Central memory CD8-positive, alpha-beta T cell (primary cell): ENCODE data around the gene LINC01488.

Experiments
- ATAC-seq: fragments of 150-1000 bp; cut with Tn5 transposase; replicated peaks from 2 replicates; pipeline ENCODE4 v1.10.0; 2022; ENCODE audit warnings: mild to moderate bottlenecking, moderate FRiP score, moderate number of reproducible peaks; ENCODE audit not compliant: poor library complexity, severe bottlenecking; ENCODE audit errors: extremely low read depth
- DNase-seq, 2 donors: peaks; one replicate each; pipeline ENCODE4 v3.0.0; 2021; ENCODE audit warnings: low spot score in 2 of 2
- H3K27ac Mint-ChIP-seq: one replicate; pipeline ENCODE4 v1.8.0; 2022; ENCODE audit warnings: low read depth, mild to moderate bottlenecking, moderate library complexity, mixed read lengths
- H3K27me3 Mint-ChIP-seq: one replicate; pipeline ENCODE4 v1.8.0; 2022; ENCODE audit warnings: mixed read lengths
- H3K36me3 Mint-ChIP-seq: one replicate; pipeline ENCODE4 v1.8.0; 2022; ENCODE audit warnings: mild to moderate bottlenecking, moderate library complexity, mixed read lengths; ENCODE audit not compliant: insufficient read depth
- H3K4me1 Mint-ChIP-seq: one replicate; pipeline ENCODE4 v1.8.0; 2022; ENCODE audit warnings: mixed read lengths
- H3K4me3 Mint-ChIP-seq: one replicate; pipeline ENCODE4 v1.8.0; 2022; ENCODE audit warnings: mild to moderate bottlenecking, moderate library complexity, mixed read lengths
- H3K9me3 Mint-ChIP-seq: one replicate; pipeline ENCODE4 v1.8.0; 2022; ENCODE audit warnings: mixed read lengths

Gene LINC01488

DNA sequence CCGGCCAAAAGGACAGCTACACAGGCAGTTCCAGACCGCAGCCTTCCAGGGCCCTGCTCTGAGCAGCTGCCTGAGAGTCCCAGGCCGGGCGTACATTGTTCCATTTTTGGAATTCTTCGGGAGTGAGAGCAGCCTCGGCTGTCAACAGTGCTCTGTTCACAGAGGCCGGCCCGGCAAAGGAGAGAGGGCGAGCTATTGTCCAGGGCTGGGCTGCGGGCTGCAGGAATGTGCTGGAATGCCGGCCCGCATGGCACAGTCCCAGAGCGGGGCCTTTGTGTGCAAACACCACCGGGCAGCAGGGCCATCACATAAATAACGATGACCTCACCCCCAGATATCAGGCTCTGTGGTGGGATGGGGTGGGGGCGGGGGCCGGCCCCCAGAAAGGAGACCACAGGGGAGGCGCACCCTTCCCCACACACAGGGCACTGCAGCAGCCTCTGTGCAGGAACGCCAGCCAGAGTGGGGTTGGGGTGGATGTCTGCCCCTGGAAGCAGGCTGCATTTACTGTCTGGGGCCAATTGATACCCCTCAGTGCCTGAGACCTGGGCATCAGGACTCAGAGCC, 15.8 kb downstream of the LINC01488 start:
- Mint-ChIP-seq H3K27me3 (peaks cover 32% of the 10 kb centered on the region), H3K27ac (no peak overlapping the region), H3K9me3 (no peaks in the 10 kb centered on the region), H3K4me1 (no peaks in the 10 kb centered on the region), H3K4me3 (no peak overlapping the region), H3K36me3 (no peaks in the 10 kb centered on the region)
- ATAC-seq (no peak), DNase-seq (no peak)

DNA sequence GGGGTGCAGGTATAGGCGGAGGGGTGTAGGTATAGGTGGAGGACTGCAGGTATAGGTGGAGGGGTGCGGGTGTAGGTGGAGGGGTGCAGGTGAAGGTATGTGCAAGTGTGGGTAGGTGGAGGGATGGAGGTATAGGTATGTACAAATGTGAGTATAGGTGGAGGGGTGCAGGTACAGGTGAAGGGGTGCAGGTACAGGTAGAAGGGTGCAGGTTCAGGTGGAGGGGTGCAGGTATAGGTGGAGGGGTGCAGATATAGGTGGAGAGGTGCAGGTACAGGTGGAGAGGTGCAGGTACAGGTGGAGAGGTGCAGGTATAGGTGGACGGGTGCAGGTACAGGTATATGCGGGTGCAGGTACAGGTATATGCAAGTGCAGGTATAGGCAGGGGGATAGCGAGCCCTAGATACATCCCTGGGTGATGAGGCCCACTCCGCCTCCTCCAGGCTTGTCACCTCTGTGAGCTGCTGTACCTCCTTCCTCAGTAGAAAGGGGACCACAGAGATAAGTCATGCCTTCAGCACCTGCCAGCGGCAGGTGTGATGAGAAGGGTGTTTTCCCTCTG, 17.2 kb downstream of the LINC01488 start:
- H3K4me3 Mint-ChIP-seq: no peak overlapping the region
- no peaks in the 10 kb centered on the region for H3K36me3 Mint-ChIP-seq
- H3K27ac Mint-ChIP-seq: no peak overlapping the region
- H3K9me3 Mint-ChIP-seq: no peaks in the 10 kb centered on the region
- no peak for DNase-seq
- peaks cover 37% of the 10 kb centered on the region for H3K27me3 Mint-ChIP-seq
- no peaks in the 10 kb centered on the region for H3K4me1 Mint-ChIP-seq
- ATAC-seq: no peak

DNA sequence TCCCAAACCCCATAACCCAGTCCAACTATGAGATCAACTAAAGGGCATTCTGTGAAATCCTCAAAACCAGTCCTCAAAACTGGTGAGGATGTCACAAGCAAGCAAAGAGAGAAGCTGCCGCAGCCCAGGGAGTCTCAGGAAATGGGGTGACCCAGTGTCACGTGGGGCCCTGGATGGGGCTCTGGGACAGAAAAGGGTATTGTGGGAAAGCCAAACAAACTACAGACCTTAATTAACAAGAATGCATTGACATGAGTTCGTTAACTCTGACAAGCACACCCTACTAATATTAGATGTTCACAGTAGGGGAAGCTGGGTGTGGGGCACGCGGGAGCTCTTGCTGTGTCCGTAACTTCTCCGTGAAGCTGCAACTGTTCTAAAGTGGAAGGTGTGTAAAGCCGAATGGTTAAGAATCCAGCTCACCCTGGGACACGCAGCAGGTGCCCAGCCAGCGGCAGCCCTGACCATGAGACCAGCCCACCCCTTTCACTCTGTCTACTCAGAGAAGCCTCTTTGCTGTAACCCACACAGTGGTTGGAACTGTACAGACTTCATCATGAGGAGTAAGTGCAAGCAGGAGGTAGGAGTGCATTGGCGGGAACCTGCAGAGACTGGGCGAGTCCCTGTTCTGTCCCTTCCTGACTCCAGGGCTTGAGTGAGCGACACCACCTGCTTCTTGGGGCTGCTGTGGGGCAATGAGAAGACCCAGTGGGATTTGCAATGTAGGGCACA, 17.9 kb downstream of the LINC01488 start:
- DNase-seq (no peak), ATAC-seq (no peak)
- peaks cover 34% of the 10 kb centered on the region for H3K27me3 Mint-ChIP-seq
- H3K4me1 Mint-ChIP-seq: no peaks in the 10 kb centered on the region
- H3K4me3 Mint-ChIP-seq: no peak overlapping the region
- no peak overlapping the region for H3K27ac Mint-ChIP-seq
- no peaks in the 10 kb centered on the region for H3K9me3 Mint-ChIP-seq
- H3K36me3 Mint-ChIP-seq: no peaks in the 10 kb centered on the region

DNA sequence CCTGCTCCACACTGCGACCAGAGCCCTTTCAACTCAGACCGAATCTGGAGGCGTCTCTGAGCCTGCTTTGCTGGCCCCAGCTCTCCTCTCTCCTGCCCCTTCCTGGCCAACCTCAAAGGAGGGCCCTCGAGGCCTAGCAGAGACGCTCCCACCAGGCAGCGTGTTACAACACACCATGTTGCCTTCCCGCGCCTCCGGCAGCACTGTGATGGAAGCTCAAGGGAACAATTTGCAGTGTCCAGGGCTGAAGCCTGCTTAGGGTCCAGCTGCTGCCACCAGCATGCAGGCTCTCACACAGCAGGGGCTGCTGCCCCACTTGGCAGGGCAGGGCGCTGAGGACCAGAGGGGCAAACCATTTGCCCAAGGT, 18.4 kb downstream of the LINC01488 start:
- Mint-ChIP-seq H3K36me3 (no peaks in the 10 kb centered on the region), H3K27ac (no peak overlapping the region), H3K27me3 (peaks cover 32% of the 10 kb centered on the region), H3K9me3 (no peaks in the 10 kb centered on the region), H3K4me3 (no peak overlapping the region), H3K4me1 (no peaks in the 10 kb centered on the region)
- no peak for DNase-seq
- no peak for ATAC-seq

DNA sequence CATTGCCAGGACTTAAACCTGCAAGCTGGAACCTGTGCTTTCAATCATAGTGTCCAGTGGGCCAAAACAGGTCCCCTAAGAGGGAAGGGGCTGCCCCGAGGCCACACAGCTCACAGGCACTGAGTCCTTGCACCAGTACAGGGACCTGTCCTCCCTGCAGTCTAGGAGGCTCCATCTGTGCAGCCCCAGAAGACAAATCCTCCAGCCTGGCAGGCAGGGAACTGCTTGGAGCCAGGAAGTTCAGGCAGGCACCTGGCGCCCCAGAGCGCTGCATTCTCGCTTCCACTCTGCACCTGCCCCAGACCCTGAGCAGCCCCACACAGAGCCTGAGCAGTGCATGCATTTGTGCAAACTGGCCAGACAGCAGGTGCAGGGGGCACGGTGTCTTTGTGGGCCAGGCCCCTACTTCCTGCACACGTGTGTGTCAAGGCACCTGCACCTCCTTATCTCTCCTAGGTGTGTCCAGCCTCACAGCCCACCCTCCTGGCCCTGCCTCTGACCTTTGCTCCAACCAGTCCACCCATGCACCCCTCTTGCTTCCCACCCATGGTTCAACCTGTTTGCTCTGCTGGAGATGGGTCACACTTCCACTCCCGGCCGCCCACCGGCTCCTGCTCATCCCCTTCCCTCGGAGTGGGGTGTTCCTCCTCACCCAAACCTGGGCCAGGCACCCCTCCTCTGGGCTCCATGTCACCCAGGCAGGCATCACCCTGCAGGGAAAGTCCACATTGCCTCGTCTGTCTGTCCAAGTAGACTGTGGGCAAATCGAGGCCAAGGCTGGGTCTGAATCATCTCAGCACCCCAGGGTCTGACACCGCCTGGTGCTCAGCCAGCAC, 19.0 kb downstream of the LINC01488 start:
- Mint-ChIP-seq H3K4me3 (no peak overlapping the region), H3K27ac (no peak overlapping the region), H3K4me1 (no peaks in the 10 kb centered on the region), H3K27me3 (peaks cover 32% of the 10 kb centered on the region), H3K36me3 (no peaks in the 10 kb centered on the region), H3K9me3 (no peaks in the 10 kb centered on the region)
- no peak for DNase-seq
- ATAC-seq: no peak

DNA sequence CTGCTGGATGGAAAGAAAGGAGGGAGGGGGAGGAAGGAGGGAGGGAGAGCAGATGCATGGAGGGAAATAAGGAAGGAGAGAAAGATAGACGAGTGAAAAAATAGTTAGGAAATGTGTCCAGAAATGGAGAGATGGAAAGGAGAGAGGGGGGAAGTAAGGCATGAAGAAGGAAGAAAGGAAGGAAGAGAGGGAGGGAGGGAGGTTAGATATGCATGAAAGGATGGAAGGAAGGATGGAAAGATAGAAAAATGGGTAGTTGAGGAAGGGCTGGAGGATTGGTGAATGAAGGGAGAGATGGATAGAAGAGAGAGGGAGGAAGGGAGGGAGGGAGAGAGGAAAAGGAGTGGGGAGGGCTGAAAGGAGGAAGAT, 19.6 kb downstream of the LINC01488 start:
- H3K4me3 Mint-ChIP-seq: no peak overlapping the region
- ATAC-seq: no peak
- peaks cover 35% of the 10 kb centered on the region for H3K27me3 Mint-ChIP-seq
- no peak for DNase-seq
- no peak overlapping the region for H3K27ac Mint-ChIP-seq
- no peaks in the 10 kb centered on the region for H3K4me1 Mint-ChIP-seq
- H3K36me3 Mint-ChIP-seq: no peaks in the 10 kb centered on the region
- no peaks in the 10 kb centered on the region for H3K9me3 Mint-ChIP-seq

DNA sequence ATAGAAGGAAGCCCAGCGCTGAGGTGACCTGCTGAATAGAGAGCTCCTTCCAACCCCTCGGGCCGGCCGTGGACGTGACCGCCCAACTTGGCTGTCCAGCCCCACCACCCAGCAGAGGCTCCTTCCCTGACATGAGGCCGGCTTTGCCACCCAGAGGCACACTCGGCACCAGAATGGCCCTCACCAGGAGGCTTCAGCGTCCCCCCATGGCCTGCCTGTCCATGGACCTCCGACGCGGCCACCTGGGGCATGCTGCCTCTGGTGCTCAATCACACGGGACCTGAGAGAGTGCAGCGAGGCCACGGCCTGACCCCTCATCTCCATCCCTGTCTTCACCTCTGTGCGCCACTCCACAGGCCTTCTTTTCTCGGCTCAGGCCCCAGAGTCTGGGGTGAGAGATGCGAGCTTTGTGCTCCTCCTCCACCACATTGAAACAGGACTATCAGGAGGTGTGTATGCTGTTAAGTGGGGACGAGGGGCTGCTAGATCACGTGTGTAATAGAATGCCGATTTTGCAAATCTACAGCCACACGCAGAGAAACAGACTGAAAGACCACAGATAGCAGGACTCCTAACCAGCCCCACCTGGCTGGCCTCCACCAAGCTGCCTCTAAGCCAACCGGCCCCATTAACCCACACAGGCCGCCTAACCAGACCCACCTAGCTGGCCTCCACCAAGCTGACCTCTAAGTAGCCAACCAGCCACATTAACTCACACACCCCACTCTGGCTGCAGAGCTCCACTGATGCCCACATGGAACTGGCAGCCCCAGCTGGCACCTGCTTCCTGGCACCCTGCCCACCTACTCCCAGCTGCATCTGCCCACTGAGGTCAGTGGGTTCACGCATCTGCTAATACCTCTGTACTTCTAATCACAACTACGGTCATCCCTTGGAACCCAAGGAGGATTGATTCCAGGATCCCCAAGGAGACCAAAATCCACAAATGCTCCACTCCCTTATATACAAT, 20.7 kb downstream of the LINC01488 start:
- DNase-seq (no peak), ATAC-seq (no peak)
- Mint-ChIP-seq H3K36me3 (no peaks in the 10 kb centered on the region), H3K4me3 (no peak overlapping the region), H3K4me1 (no peaks in the 10 kb centered on the region), H3K27me3 (peaks cover 43% of the 10 kb centered on the region), H3K27ac (no peak overlapping the region), H3K9me3 (no peaks in the 10 kb centered on the region)

DNA sequence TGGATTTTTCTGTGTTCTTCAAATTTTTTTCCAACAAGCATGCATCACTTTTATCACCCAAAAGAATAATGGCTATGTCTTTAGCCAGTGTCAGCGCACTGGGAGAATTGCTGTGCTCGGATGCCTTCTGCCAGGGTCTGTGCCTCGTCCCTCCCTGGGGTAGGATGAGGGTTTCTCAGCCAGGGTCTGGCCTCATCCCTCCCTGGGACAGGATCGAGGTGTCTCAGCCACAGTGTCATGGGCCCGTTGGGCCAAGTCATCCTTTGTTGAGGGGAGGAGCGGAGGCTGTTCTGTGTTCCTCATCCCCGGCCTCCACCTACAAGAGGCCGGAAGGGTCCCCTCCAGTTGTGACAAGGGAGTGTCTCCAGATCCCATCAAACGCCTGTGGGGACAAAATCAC, 22.7 kb downstream of the LINC01488 start:
- ATAC-seq: no peak
- no peak overlapping the region for H3K4me3 Mint-ChIP-seq
- peaks cover 51% of the 10 kb centered on the region for H3K27me3 Mint-ChIP-seq

DNA sequence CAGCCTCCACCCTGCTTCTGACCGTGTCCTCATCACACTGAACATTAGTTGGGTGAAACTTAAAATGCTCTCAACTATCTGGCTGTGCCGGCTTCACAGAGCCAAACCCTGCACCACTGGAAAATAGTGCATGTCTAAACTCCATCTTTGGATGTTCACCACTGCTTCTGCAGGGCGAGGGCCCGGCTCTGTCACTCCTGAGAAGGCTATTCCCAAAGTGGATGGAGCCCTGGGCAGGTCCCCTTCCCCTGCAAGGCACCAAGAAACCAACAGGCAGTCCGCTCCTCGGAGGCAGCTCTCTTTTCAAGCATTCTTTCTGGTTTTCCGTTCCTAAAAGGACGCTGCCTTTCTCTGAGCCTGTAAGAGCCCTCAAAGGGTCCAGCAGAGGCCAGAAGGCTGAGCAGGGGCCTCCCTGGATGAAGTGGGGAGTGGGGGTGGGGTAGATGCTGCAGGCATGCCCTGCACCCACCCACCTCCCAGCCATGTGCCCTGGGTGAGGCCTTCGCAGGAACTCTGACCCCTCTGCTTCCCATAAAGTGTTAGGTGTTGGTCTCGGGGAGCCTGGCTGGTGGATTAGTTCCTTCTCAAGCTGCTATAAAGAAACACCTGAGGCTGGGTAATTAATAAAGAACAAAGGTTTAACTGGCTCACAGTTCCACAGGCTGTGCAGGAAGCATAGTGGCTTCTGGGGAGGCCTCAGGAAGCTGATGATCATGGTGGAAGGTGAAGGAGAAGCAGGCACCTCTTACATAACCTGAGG, 23.3 kb downstream of the LINC01488 start:
- H3K4me1 Mint-ChIP-seq: no peaks in the 10 kb centered on the region
- H3K27me3 Mint-ChIP-seq: peaks cover 51% of the 10 kb centered on the region
- no peak overlapping the region for H3K27ac Mint-ChIP-seq
- H3K9me3 Mint-ChIP-seq: no peaks in the 10 kb centered on the region
- no peak for ATAC-seq
- no peaks in the 10 kb centered on the region for H3K36me3 Mint-ChIP-seq
- no peak for DNase-seq
- H3K4me3 Mint-ChIP-seq: no peak overlapping the region

More for the DNA sequence above, 22.7 kb downstream of the LINC01488 start:
- H3K4me1 Mint-ChIP-seq: no peaks in the 10 kb centered on the region
- H3K36me3 Mint-ChIP-seq: no peaks in the 10 kb centered on the region
- H3K27ac Mint-ChIP-seq: peak overlapping the region; percentile 75
- no peak for DNase-seq
- no peaks in the 10 kb centered on the region for H3K9me3 Mint-ChIP-seq

DNA sequence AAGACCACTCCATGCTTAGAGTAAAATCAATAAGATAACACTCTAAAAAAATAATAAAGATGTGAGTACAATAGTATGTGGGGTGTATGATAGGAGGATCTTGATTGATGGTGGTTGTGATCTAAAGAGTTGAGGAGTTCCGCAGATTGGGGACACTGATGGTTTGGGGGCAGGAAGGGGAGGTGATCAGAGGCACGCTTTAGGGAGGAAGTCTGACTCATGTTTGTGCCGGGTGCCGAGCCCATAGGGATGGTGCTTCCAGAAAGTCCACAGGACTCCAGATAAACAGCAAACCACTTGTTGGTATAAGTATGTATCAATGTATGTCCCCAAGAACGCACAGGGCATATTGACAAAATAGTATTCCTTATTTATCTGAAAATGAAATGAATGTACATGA, 27.5 kb downstream of the LINC01488 start:
- no peak overlapping the region for H3K4me3 Mint-ChIP-seq
- peaks cover 64% of the 10 kb centered on the region for H3K27me3 Mint-ChIP-seq
- ATAC-seq (no peak), DNase-seq (no peak)
- no peaks in the 10 kb centered on the region for H3K36me3 Mint-ChIP-seq
- no peaks in the 10 kb centered on the region for H3K4me1 Mint-ChIP-seq
- H3K27ac Mint-ChIP-seq: no peak overlapping the region
- H3K9me3 Mint-ChIP-seq: no peaks in the 10 kb centered on the region

DNA sequence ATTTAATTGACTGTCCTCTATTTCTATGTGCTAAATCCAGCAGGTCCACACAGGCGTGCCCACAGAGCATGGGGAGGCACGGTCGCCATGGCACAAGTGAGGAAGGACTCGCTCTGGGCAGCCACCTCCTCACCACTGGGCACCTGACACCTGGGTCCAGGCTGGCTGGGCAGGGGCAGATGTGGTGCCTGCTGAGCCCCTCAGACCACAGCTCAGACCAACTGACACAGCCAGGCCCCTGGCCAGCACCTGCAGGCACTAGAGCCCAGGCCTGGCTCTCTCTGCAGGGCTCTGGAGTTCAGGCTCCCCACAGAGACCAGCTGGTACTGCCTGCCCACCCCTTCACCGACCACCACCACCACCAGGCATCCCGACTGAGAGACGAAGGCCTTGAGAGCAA, 27.9 kb downstream of the LINC01488 start:
- Mint-ChIP-seq H3K9me3 (no peaks in the 10 kb centered on the region), H3K4me3 (no peak overlapping the region), H3K27ac (no peak overlapping the region), H3K4me1 (no peaks in the 10 kb centered on the region), H3K27me3 (peaks cover 67% of the 10 kb centered on the region), H3K36me3 (no peaks in the 10 kb centered on the region)
- ATAC-seq (no peak), DNase-seq (no peak)
